Gastrocnemius medialis (tissue), 4 donors: ENCODE results near the gene DSCAML1. TPM values are rescaled to one million over a fixed set of nuclear protein-coding genes. Genes with fewer than 3 reads are reported as not detected.

Experiments used
- ATAC-seq, 2 donors: fragments of 150-250 bp; one replicate each; pipeline ENCODE4 v1.9.1; 2016
- DNase-seq, 2 donors: peaks; one replicate each; pipeline ENCODE4 v3.0.0-alpha.2; 2019
- H3K27ac ChIP-seq, 4 donors: fragments of 200-600 bp; sonication (generic); 1 replicate in 1 of 4; 2 replicates in 3 of 4; pipeline ENCODE4 v1.5.1; 2016 to 2018; ENCODE audit warnings: mild to moderate bottlenecking in 2 of 4, moderate library complexity in 1 of 4
- H3K27me3 ChIP-seq, 3 donors: fragments of 200-600 bp; sonication (generic) in 2 of 3; 1 replicate in 1 of 3; 2 replicates in 2 of 3; pipeline versions ENCODE4 v1.5.1 to v1.6.0; 2016 to 2019; ENCODE audit warnings: mild to moderate bottlenecking in 1 of 3, moderate library complexity in 1 of 3
- H3K36me3 ChIP-seq, 2 donors: fragments of 200-600 bp; sonication (generic) in 1 of 2; one replicate each; pipeline ENCODE4 v1.5.1; 2017 to 2018
- H3K4me1 ChIP-seq, 2 donors: fragments of 200-600 bp; sonication (generic) in 1 of 2; one replicate each; pipeline ENCODE4 v1.5.1; 2016 to 2017; ENCODE audit warnings: mild to moderate bottlenecking in 2 of 2
- H3K4me3 ChIP-seq, 4 donors: fragments of 200-600 bp; sonication (generic) in 3 of 4; 1 replicate in 1 of 4; 2 replicates in 3 of 4; pipeline ENCODE4 v1.5.1; 2016 to 2019; ENCODE audit warnings: mild to moderate bottlenecking in 2 of 4
- H3K9me3 ChIP-seq, 3 donors: fragments of 200-600 bp; sonication (generic) in 2 of 3; 1 replicate in 1 of 3; 2 replicates in 2 of 3; pipeline ENCODE4 v1.5.1; 2016 to 2019
- CTCF ChIP-seq, 5 experiments: fragments of 450-650 bp in 3 of 5; fragments of 200-600 bp in 2 of 5; sonication (generic) in 2 of 5; IDR thresholded peaks in 4 of 5; conservative IDR thresholded peaks in 1 of 5; 1 replicate in 4 of 5; 2 replicates in 1 of 5; pipeline ENCODE4 v1.5.1; 2016 to 2019; ENCODE audit warnings: antibody characterized with exemption in 5 of 5, mild to moderate bottlenecking in 3 of 5, moderate library complexity in 3 of 5
- POLR2A ChIP-seq, 2 donors: fragments of 450-650 bp; IDR thresholded peaks; one replicate each; pipeline ENCODE4 v1.6.1; 2017; ENCODE audit warnings: antibody characterized with exemption in 2 of 2, mild to moderate bottlenecking in 2 of 2, moderate library complexity in 2 of 2
- in situ Hi-C, 4 donors: fragments of 200-750 bp; cut with MboI; loops; one replicate each; pipeline versions ENCODE4 v1.15.0 to v1.8.0; 2017; ENCODE audit warnings: low sequenced_read_pairs in 4 of 4
- intact Hi-C: fragments of 100-400 bp; cut with DNase I; formaldehyde crosslinking; loops from one replicate; pipeline ENCODE4 v1.15.1; 2023; ENCODE audit warnings: low total_unique reads
- total RNA-seq, 4 donors: library from RNA; depleted of rRNA; stranded (reverse); fragments of >200 nt; gene quantifications; one replicate each; pipeline versions ENCODE4 v1.1.0 to v1.2.3, GENCODE V29; 2016

DSCAML1 gene
- total RNA-seq, 4 donors from 2014 or later: 0.05 to 0.15 (median 0.07) TPM

- Histone ChIP-seq H3K27ac (no peak overlapping the region), H3K9me3 (no peaks in the 10 kb centered on the region), H3K27me3 (no peaks in the 10 kb centered on the region), H3K4me1 (no peaks in the 10 kb centered on the region), H3K36me3 (no peaks in the 10 kb centered on the region), H3K4me3 (no peak overlapping the region)
- DNase-seq (no peak), ATAC-seq (no peak)
- intact Hi-C loops: loop anchor here (5.0 to 10.0 kb wide), 2 partner anchors 392 to 519 kb away; no protein-coding TSS in a partner anchor
- no peak for TF ChIP-seq POLR2A (IDR thresholded peaks at IDR 0.05)
- no peak for TF ChIP-seq CTCF (IDR thresholded peaks at IDR 0.05 in 4 of 5, conservative IDR thresholded peaks at IDR 0.05 in 1 of 5)
- in situ Hi-C loops: loop anchor here in 3 of 4 donors (10.0 to 25.0 kb wide), 3 partner anchors 379 to 637 kb away; no protein-coding TSS in a partner anchor
Observed at GRCh38 chr11:117425679-117426296, 371.2 kb downstream of the DSCAML1 start.

- Histone ChIP-seq H3K27me3 (no peaks in the 10 kb centered on the region), H3K27ac (no peak overlapping the region), H3K9me3 (no peaks in the 10 kb centered on the region), H3K4me3 (no peak overlapping the region), H3K36me3 (no peaks in the 10 kb centered on the region), H3K4me1 (no peaks in the 10 kb centered on the region)
- TF ChIP-seq CTCF (IDR thresholded peaks at IDR 0.05 in 4 of 5, conservative IDR thresholded peaks at IDR 0.05 in 1 of 5): no peak
- TF ChIP-seq POLR2A (IDR thresholded peaks at IDR 0.05): no peak
- in situ Hi-C loops: loop anchor here in 3 of 4 donors (10.0 to 25.0 kb wide), 3 partner anchors 380 to 638 kb away; no protein-coding TSS in a partner anchor
- ATAC-seq (no peak), DNase-seq (no peak)
- intact Hi-C loops: loop anchor here (5.0 to 10.0 kb wide), 2 partner anchors 393 to 520 kb away; no protein-coding TSS in a partner anchor
Observed at GRCh38 chr11:117424781-117425180, 372.2 kb downstream of the DSCAML1 start.

- DNase-seq (no peak), ATAC-seq (no peak)
- Histone ChIP-seq H3K36me3 (no peaks in the 10 kb centered on the region), H3K27ac (no peak overlapping the region), H3K27me3 (no peaks in the 10 kb centered on the region), H3K4me3 (no peak overlapping the region), H3K9me3 (no peaks in the 10 kb centered on the region), H3K4me1 (no peaks in the 10 kb centered on the region)
- TF ChIP-seq CTCF (IDR thresholded peaks at IDR 0.05 in 4 of 5, conservative IDR thresholded peaks at IDR 0.05 in 1 of 5) (no peak), POLR2A (IDR thresholded peaks at IDR 0.05) (no peak)
- in situ Hi-C loops: loop anchor here in 3 of 4 donors (10.0 kb wide), 2 partner anchors 382 to 522 kb away; no protein-coding TSS in a partner anchor
- intact Hi-C loops: loop anchor here (10.0 kb wide), 1 partner anchor 522 kb away; no protein-coding TSS in a partner anchor
Observed at GRCh38 chr11:117423046-117423575, 373.9 kb downstream of the DSCAML1 start.

GRCh38 chr11:117421476-117421875, 375.5 kb downstream of the DSCAML1 start:
- TF ChIP-seq POLR2A (IDR thresholded peaks at IDR 0.05) (no peak), CTCF (IDR thresholded peaks at IDR 0.05 in 4 of 5, conservative IDR thresholded peaks at IDR 0.05 in 1 of 5) (no peak)
- H3K27ac ChIP-seq: no peak overlapping the region
- ATAC-seq: no peak
- H3K36me3 ChIP-seq: no peaks in the 10 kb centered on the region
- intact Hi-C loops (loop anchor here (10.0 kb wide), 1 partner anchor 523 kb away; no protein-coding TSS in a partner anchor), in situ Hi-C loops (loop anchor here in 3 of 4 donors (10.0 kb wide), 2 partner anchors 383 to 523 kb away; no protein-coding TSS in a partner anchor)
- no peak for DNase-seq
- no peaks in the 10 kb centered on the region for H3K9me3 ChIP-seq
- H3K4me3 ChIP-seq: no peak overlapping the region
- no peaks in the 10 kb centered on the region for H3K27me3 ChIP-seq
- no peaks in the 10 kb centered on the region for H3K4me1 ChIP-seq
